A673 (cell line): ENCODE data around the gene DUSP18.

Source experiments
- CTCF ChIP-seq: fragments of 300-800, 200-600 bp; sonication (generic); conservative IDR thresholded peaks from 2 replicates; pipeline ENCODE4 v1.5.1; 2017; ENCODE audit warnings: low read depth, mild to moderate bottlenecking, antibody characterized with exemption, low read length, moderate library complexity, mixed read lengths
- EZH2 ChIP-seq: fragments of 200-600 bp; sonication (generic); IDR thresholded peaks from 2 replicates; pipeline ENCODE4 v1.6.1; 2017; ENCODE audit warnings: borderline replicate concordance, low read depth, mild to moderate bottlenecking, mixed read lengths, antibody characterized with exemption, low read length; ENCODE audit not compliant: poor library complexity, severe bottlenecking

- no peak for TF ChIP-seq CTCF
- no peak for TF ChIP-seq EZH2
These were observed 38.3 kb upstream of the DUSP18 start for GRCh38 chr22:30705710-30706651.
